GM21423 (cell line): ENCODE results near the gene NFIC.
"Not testable (repeated sequence)": the region's sequence is repeated elsewhere in the genome, so short reads cannot be mapped to it uniquely, and the experiment has no call there.

Source experiments
- ATAC-seq: cut with Tn5 transposase; IDR thresholded peaks from one replicate; pipeline ENCODE4 v1.9.1; 2021; ENCODE audit warnings: mild to moderate bottlenecking, moderate library complexity; ENCODE audit not compliant: unreplicated experiment

Gene NFIC

GRCh38 chr19:3415695-3416094, 49.3 kb downstream of the NFIC start:
- ATAC-seq: no peak

GRCh38 chr19:3420244-3420755, 53.9 kb downstream of the NFIC start:
- ATAC-seq: no peak

- ATAC-seq: no peak
Measured at GRCh38 chr19:3420909-3421619, 54.7 kb downstream of the NFIC start.

- ATAC-seq: not testable (repeated sequence)
Measured at GRCh38 chr19:3421656-3422055, 55.3 kb downstream of the NFIC start.

- ATAC-seq: no peak
Measured at GRCh38 chr19:3423183-3423829, 56.9 kb downstream of the NFIC start.

- ATAC-seq: no peak
Measured at GRCh38 chr19:3426433-3426832, 60.0 kb downstream of the NFIC start.

- ATAC-seq: not testable (repeated sequence)
Measured at GRCh38 chr19:3430366-3430680, 63.9 kb downstream of the NFIC start.

GRCh38 chr19:3431760-3432397, 65.5 kb downstream of the NFIC start:
- ATAC-seq: no peak

GRCh38 chr19:3433313-3433712, 66.9 kb downstream of the NFIC start:
- no peak for ATAC-seq

- no peak for ATAC-seq
Measured at GRCh38 chr19:3433805-3434540, 67.6 kb downstream of the NFIC start.

- peak; percentile 83 for ATAC-seq
Measured at GRCh38 chr19:3434630-3435553, 68.5 kb downstream of the NFIC start.

- ATAC-seq: no peak
Measured at GRCh38 chr19:3440082-3440481, 73.7 kb downstream of the NFIC start.

GRCh38 chr19:3441089-3441985, 75.0 kb downstream of the NFIC start:
- ATAC-seq: no peak

- ATAC-seq: no peak
Measured at GRCh38 chr19:3441986-3442329, 75.6 kb downstream of the NFIC start.

GRCh38 chr19:3442487-3443071, 76.2 kb downstream of the NFIC start:
- ATAC-seq: no peak

GRCh38 chr19:3443840-3444694, 77.7 kb downstream of the NFIC start:
- no peak for ATAC-seq

GRCh38 chr19:3444695-3445234, 78.4 kb downstream of the NFIC start:
- ATAC-seq: no peak

GRCh38 chr19:3446657-3447056, 80.3 kb downstream of the NFIC start:
- not testable (repeated sequence) for ATAC-seq
